NT2/D1 (cell line): ENCODE measurements around the gene NKAIN2.

ENCODE experiments used
- SUZ12 ChIP-seq: IDR thresholded peaks from 2 replicates; pipeline ENCODE4 v1.6.1; 2011; ENCODE audit not compliant: insufficient read length, insufficient read depth; ENCODE audit errors: extremely low read depth
- YY1 ChIP-seq: IDR thresholded peaks from 2 replicates; pipeline ENCODE4 v1.6.1; 2011; ENCODE audit not compliant: insufficient read length, insufficient read depth
- ZNF274 ChIP-seq: IDR thresholded peaks from 2 replicates; pipeline ENCODE4 v1.6.1; 2011; ENCODE audit warnings: mild to moderate bottlenecking, low read depth, low read length

GRCh38 chr6:124748778-124749177 lies 945.1 kb downstream of the NKAIN2 start:
- TF ChIP-seq ZNF274 = no peak
- no peak for TF ChIP-seq YY1
- no peak for TF ChIP-seq SUZ12
